GM21526 (cell line): ENCODE data around the gene CPXM1.
"Not testable (repeated sequence)": the region's sequence is repeated elsewhere in the genome, so short reads cannot be mapped to it uniquely, and the experiment has no call there.

Experiments used
- ATAC-seq: cut with Tn5 transposase; IDR thresholded peaks from one replicate; pipeline ENCODE4 v1.9.1; 2021; ENCODE audit warnings: moderate library complexity; ENCODE audit not compliant: unreplicated experiment, low FRiP score

The CPXM1 gene

DNA sequence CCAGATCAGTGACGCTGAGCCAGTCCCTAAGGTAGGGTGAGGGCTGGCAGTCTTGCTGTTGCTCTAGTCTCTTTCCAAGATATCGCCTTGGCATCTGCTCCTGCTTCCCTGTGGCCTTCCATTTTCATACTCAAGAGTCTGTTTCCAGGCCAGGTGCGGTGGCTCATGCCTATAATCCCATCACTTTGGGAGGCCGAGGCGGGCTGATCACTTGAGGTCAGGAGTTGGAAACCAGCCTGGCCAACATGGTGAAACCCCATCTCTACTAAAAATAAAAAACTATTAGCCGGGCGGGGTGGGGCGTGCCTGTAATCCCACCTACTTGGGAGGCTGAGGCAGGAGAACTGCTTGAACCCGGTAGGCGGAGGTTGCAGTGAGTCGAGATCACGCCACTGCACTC lies 30.3 kb downstream of the CPXM1 start:
- not testable (repeated sequence) for ATAC-seq

DNA sequence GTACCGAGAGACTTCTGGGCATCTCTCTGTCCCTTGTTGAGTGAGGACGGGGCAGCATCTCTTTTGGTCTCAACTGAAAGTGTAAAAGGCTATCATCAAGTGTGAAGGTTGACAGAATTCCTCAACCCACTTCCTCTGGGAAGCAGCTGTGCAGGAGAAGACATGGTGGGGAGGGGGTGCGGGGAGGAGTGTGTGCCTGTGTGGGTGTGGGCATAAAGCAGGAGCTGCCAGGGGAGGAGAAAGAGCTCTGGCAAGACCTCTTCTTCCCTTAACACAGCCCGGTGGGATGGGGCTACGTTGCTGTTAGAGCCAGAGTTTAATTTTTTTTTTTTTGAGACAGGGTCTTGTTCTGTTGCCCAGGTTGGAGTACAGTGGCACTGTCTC lies 31.8 kb downstream of the CPXM1 start:
- ATAC-seq, result no peak

DNA sequence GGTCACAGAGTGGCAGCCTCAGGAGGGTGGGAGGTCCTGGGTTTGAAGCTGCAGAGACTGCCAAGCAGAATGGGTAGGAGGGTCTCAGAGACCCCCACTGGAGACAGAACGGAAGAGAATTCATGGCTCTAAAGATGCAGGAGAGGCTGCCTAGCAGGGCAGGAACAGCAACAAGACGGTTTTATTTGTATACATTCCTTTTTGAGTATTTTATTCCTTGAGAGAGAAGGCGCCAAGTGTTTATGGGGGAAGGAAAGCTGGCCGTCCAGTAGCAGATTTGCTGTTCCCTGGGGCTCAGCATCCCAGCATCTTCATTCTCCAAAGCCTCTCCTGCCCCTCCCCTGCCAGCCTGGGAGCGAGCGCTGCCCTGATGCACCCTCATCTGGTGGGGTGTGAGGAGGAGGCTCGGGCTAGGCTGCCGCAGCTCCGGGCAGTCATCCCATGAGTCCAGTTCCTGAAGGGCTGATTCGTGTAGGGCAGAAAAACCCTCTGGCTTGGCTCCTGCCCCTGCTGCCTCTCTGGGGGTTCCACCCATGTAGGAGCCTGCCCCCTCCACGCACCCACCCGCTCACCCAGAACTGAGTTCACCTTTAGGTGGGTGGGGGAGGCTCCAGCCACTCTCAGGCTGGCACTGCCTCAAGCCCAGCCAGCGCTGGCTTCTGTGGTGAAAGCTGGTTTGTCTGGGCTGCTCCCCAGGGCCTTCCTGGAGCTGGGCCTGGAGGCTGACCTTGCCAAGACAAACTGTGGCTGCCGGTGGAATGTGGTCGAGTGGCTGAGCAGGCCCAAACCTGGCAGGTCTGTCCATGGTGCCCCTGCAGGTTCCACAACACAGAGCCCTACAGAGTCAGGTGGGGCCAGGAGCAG lies 32.4 kb downstream of the CPXM1 start:
- no peak for ATAC-seq

- ATAC-seq, result no peak
These were observed 37.2 kb downstream of the CPXM1 start for GRCh38 chr20:2763186-2763585.

DNA sequence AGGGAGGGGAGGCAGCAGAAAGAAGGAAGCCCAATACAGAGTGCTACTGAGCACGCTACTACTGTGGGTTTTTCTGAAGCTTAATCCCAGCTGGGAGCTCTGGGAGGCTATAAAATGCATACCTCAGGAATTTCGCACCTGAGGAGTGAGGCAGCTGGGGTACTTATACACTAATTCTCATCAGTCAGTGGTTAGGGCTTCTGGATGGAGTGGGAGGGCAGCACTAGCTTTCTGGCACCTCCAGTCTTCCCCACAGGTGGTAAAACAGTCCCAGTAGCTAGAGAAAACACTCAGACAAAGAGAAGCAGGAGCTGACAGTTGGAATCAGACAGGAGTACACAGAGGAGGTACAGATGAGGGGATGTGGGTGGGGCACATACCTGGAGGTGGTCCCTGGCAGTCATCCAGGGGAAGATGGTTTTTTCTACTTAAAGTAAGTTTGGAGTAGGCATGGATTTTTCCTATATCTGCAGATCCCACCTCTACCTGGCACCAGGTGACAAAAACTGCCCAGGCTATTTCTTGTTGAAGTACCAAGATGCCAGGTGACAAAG lies 37.8 kb downstream of the CPXM1 start:
- ATAC-seq, result no peak

DNA sequence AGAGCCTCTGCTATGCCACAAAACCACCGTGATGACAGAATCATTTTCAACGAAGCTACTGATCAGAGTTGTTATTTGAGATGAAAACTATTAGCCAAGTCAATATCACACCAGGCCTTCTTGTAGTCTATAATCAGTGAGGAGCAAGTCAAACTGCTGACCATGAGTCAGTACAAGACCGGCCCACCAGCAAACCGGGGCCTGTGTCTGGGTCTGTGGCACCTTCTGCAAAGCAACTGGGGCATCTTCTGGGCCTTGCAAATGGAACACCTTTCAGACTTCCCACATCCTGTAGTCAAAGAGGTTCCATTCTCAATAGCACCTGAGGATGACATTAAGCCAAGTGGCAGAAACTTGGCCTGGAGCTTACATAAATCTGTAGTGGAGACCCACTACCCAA lies 38.5 kb downstream of the CPXM1 start:
- no peak for ATAC-seq

GRCh38 chr20:2760952-2761305 lies 39.5 kb downstream of the CPXM1 start:
- no peak for ATAC-seq

- no peak for ATAC-seq
These were observed 40.0 kb downstream of the CPXM1 start for GRCh38 chr20:2760297-2760951.

- no peak for ATAC-seq
These were observed 40.7 kb downstream of the CPXM1 start for GRCh38 chr20:2759603-2760296.

GRCh38 chr20:2759143-2759542 lies 41.3 kb downstream of the CPXM1 start:
- no peak for ATAC-seq

GRCh38 chr20:2757969-2758368 lies 42.5 kb downstream of the CPXM1 start:
- no peak for ATAC-seq

DNA sequence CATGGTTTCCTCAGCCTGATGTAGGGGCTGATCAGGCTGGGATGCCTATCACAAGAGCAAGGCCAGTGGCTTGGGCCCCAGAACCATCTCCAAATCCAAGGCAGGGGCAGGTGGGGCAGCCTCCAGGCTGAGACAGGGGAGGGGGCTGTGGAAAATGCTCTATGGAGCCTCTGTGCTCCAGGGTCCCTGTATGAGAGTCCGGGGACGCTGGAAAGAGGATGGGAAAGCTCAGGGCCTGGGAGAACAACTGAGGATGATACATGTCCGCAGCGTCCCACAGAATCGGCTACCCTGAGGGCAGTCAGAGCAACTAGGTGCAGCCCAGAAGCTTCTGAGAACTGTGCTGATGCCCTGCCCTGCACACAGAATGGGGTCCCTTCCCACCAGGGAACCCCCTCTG lies 43.4 kb downstream of the CPXM1 start:
- ATAC-seq, result no peak

DNA sequence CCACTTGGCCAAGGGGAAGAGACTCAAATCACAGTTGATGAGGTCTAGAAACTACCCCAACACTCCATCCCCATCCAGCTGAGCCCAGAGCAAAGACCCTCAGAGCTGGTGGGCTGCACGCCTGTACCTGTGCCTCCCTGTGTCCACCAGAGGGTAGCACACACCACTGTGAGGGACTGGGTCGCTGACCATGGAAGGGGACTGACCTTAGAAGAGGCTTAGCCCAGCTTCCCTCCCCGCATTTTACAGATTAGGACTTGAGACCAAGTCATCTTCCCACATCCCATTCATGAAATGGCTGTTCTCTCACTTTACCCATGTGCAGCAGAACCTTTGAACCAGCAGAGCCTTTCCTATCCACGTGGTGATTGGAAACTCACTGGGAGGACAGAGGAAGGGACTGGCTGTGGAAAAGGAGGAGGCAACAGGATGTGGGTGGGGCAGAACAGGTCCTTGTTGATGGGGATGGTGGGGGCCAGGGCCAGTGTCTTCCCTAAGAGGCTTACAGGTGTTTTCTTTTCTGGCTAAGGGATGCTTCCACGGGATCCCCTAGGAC lies 44.3 kb downstream of the CPXM1 start:
- no peak for ATAC-seq

- ATAC-seq, result no peak
These were observed 44.9 kb downstream of the CPXM1 start for GRCh38 chr20:2755451-2756055.

GRCh38 chr20:2754424-2754823 lies 46.0 kb downstream of the CPXM1 start:
- no peak for ATAC-seq

DNA sequence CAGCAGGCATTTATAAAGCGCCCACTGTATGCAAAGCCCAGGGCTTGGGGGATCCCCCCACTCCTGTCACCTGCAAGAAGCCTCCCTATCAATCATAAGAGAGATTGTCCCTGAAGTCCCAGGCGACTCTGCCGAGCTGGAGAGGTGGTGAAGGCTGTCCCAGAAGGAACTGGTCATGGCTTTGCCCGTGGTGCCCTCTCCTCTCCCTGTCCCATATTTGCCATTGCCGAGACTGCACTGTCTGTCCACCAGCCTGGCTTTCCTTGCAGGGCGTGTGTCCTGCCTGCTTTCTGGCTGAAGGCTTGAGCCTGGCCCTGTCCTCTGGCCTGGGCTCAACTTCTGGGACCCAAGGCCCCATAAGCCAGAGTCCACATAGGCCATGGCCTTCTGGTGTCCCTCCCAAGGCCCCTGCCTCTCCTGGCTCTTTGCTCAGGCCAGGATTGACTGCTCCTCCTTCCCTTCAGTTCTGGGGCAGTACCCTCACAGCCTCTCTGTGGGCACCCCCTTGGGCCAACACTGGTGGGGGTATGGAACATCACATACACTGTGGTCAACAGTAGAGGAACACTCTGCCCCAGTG lies 46.9 kb downstream of the CPXM1 start:
- ATAC-seq, result no peak

DNA sequence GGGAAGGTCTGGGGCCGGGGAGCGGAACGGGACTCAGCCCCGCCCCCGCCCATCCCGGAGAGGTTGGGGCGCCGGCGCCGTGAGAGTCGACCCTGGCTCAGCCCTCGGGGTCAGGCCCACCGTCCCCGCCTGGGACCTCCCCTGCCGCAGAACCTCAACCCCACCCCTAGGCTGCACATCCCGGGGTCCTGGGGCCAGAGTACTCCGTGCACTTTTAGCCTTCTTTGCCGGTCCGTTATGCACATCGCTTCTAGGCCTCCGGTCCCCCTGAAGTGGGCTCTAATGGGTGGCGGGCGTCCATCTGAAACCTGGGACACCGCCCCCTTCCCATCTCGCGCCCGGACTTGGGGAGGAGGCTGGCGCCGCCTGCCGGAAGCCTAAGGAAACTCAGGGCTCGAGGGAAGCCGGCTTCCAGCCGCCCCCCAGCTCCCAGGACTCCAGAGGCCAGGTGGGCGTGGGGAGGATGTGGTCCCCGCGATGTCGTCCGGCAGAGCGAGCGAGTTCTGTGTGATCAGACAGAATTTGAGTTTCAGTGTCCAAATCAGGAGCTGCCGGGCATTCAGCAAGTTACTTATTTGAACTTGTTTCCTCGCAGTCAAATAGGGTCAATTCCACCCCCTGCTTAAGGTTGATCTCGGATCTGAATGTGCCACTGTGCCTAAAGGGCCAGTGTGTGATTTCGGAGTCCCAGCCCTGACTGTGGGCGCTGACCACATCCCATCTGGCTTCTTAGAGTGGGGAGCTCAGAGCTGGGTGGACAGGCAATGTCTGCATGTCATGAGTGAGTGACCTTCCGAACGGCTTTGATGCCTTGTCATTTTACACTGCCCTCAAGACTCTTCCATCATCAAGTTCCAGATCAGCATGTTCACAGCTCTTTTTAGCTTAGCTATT lies 47.6 kb downstream of the CPXM1 start:
- no peak for ATAC-seq

DNA sequence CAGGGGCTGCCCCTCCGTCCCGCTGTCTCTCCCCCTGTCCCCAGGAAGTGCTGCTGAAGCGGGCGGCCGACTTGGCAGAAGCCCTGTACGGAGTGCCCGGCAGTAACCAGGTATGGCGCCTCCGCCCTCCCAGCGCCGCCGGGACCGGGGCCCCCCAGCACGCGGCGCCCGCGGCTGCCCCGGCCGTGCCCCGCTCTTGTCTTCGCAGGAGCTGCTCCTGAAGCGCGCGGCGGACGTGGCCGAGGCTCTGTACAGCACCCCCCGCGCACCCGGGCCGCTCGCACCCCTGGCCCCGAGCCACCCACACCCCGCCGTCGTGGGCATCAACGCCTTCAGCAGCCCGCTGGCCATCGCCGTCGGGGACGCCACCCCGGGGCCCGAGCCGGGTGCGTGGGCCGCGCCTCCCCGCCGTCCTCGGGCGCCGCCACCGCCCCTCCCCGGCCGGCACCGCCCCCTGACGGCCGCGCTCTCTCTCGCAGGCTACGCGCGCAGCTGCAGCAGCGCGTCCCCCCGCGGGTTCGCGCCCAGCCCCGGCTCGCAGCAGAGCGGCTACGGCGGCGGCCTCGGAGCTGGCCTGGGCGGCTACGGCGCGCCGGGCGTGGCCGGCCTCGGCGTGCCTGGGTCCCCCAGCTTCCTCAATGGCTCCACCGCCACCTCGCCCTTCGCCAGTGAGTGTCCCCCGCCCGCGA lies 48.4 kb downstream of the CPXM1 start:
- ATAC-seq, result no peak
